GM12873 (cell line): ENCODE data around the gene LRRC8E.

ENCODE experiments used
- TF ChIP-seq, protein P1 (sequence below): IDR thresholded peaks from 2 replicates; pipeline ENCODE4 v1.5.1; 2012; ENCODE audit warnings: low read depth, mild to moderate bottlenecking, moderate library complexity, low read length, control low read depth; ENCODE audit not compliant: insufficient read depth; ENCODE audit errors: missing control alignments

The LRRC8E gene

DNA sequence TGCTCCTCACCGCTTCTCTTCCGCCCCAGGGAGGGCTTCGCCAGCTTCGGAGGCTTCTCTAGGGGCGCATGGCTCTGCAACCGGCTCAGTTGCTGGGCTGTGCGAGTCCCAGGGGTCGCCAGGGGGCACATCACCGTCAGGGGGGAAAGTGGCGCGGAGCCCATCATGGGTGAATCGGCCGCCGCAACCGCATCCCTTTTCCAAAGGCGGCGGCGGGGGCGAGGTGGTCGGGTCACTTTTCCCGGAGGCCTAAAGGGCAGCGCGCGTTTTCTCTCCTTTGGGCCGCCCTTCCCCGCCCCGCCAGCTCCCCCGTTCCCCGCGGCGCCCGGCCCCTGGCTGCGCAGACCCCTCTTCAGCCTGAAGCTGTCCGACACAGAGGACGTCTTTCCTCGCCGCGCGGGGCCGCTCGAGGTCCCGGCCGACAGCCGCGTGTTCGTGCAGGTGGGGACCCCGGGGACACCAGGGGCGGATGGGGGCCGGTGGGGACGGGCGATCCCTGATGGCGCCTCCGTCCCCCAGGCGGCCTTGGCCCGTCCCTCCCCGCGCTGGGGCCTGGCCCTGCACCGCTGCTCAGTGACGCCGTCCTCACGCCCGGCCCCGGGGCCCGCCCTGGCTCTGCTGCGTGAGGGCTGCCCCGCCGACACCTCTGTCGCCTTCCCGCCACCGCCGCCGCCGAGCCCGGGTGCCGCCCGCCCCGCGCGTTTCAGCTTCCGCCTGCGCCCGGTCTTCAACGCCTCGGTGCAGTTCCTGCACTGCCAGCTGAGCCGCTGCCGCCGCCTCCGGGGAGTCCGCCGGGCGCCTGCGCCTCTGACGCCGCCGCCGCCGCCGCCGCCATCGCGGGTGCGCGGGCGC, 28.0 kb downstream of the LRRC8E start:
- TF ChIP-seq, protein P1, sequence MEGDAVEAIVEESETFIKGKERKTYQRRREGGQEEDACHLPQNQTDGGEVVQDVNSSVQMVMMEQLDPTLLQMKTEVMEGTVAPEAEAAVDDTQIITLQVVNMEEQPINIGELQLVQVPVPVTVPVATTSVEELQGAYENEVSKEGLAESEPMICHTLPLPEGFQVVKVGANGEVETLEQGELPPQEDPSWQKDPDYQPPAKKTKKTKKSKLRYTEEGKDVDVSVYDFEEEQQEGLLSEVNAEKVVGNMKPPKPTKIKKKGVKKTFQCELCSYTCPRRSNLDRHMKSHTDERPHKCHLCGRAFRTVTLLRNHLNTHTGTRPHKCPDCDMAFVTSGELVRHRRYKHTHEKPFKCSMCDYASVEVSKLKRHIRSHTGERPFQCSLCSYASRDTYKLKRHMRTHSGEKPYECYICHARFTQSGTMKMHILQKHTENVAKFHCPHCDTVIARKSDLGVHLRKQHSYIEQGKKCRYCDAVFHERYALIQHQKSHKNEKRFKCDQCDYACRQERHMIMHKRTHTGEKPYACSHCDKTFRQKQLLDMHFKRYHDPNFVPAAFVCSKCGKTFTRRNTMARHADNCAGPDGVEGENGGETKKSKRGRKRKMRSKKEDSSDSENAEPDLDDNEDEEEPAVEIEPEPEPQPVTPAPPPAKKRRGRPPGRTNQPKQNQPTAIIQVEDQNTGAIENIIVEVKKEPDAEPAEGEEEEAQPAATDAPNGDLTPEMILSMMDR, result no peak

DNA sequence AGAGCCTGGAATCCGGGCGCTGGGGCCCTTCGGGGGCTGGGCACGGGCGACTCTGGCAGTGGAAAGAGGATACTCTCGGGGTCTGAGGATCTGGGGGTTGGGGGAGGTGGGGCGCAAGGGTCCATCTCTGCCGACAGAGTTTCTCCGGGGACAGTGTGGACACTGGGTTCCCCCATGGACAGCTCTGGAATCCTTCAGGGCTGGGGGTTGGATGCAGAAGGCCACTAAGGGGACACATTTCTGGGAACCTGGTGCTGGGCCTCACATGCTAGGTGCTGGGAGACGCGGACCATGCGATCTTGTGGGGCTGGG, 28.6 kb downstream of the LRRC8E start:
- TF ChIP-seq, protein P1, result no peak

DNA sequence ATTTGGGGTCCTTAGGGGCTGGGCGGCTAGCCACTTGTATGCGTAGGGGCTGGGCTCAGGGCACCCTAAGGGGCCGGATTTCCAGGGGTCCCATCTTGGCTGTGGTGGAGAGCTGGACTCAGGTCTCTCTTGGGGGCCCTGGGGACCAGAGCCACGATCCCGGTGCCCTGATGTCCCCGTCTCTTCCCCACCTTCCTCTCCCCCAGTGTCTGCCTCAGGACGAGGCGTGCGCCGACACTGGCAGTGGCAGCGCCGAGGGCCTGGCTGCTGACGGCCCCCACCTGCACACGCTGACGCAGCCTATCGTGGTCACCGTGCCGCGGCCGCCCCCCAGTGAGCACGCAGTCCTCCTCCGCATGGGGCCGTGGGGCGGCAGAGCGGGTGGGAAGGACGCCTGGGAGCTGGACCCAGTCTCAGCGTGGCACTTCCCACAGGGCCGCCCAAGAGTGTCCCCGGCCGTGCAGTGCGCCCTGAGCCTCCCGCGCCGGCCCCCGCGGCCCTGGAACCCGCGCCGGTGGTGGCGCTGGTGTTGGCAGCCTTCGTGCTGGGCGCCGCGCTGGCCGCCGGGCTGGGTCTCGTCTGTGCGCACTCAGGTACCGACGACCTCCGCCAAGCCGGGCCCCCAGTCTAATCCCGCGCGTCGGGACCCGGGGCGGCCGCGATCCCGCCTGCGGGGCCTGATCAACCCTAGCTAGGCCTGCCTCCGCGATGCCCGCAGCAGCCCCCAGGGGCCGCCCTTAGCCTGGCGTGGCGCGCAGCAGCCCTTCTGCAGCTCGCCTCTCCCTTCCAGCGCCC, 29.2 kb downstream of the LRRC8E start:
- TF ChIP-seq, protein P1, result peak; percentile 61

DNA sequence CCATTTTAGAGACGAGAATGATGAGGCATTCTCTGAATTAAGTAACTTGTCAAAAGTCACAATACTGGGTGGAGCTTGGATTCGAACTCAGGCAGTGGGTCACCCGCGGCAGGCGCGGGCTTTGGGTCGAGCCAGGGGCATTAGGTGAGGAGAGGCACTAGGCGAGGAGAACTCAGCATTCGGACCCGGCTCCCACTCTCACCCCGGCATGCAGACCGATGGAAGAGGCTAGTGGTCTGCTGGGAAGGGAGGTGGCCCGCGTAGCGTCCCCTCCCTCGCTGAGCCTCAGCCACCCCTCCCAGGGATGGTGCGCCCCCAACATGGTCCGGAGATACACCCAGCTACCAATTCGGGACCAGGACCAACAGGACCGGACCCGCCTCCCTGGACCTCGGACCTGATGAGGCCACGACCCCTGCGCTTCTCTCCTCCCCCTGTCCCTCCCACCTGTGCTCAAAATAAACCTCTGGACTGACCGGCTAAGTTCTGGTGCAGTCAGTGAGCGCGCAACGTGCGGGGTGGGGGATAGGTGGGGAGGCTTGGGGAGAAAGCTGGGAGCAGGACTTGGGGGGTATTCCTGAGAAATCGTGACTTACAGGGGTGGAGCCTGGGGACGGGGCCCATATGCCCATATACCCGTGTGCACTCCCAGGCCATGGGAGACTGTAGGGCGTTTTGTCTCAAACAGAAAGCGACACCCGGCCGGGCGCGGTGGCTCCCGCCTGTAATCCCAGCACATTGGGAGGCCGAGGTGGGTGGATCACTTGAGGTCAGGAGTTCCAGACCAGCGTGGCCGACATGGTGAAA, 30.5 kb downstream of the LRRC8E start:
- TF ChIP-seq, protein P1, result no peak

DNA sequence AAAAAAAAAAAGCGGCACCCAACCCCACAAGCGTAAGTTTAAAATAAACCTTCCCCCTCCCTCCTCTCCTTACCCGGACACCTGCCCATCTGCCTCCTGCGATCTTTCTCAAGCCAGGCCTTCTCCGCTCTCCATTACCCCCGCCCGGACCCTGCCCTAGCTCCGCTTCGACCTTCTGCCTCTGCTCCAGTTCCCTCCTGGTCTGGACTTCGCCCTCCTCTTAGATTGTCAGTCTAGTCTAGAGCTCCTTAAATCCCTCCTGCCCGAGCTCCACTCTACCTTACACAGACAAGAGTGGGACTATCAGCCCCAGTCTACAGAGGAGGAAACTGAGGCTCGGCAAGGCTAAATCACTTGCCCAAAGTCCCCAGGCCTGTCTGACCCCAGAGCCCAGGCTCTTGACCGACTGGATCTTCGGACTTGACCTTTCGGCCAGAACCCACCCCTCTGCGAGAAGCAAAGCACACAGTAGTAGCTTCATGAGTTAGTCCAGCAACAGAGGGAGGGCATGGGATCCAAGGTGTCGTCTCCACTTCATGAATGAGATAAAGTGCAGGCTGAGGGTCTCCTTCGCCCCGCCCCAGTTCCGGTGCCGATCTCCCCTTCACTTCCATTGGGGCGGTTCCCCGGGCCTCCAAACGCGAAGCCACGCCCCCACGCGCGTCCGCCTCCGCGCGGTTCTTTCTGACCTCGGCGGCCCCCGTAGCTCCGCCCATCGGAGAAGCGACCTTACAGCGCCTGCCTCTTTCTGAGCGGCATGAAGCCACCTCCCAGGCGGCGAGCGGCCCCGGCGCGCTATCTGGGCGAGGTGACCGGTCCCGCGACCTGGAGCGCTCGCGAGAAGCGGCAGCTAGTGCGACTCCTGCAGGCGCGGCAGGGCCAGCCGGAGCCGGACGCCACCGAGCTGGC, 31.6 kb downstream of the LRRC8E start, which contains the start of gene SNAPC2:
Gene SNAPC2 (plus strand): TSS at position 729 of the 909 bp plus-strand sequence. CDS start 29 bp downstream, at position 758.
- TF ChIP-seq, protein P1, result no peak

DNA sequence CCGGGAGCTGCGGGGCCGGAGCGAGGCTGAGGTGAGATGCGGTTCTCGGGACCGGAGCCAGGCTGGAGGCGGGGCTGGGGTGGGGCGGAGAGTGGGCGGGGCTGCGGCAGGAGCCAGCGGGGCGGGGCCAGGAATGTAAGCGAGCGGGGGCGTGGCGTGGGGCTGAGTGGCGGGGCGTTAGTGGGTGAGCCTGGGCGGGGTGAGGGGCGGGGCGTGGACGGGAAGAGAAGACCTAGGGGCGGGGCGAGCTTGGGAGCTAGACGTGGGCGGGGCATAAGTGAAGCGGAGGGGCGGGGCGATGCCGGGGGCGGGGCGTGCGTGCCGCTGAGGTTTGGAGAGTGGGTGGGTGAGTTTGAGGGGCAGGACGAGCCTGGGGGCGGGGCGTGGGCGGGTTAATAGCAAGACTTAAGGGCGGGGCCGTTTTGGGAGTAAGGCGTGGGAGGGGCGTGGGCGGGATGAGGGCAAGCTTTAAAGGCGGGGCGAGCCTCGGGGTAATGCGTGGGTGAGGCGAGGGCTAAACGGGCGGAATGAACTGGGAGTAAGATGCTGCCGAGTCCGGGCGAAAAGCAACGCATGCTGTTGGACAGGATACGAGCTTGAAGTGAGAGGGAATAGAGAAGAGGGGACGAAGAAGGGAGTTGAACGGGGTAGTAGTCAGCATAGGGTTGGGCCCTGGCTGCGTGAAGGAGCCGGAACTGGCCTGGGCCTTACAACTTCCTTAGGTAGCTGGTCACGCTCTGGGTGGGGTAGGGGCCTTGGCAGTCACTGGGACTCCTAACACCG, 32.4 kb downstream of the LRRC8E start:
- TF ChIP-seq, protein P1, result no peak
